Stimulated activated CD8-positive, alpha-beta memory T cell treated with anti-CD3 and anti-CD28 coated beads, Interleukin-12 subunit alpha, Interleukin-12 subunit beta, amount 100 ng/mL, for 24 hours (primary cell): ENCODE data around the gene ZNF215.
"Not testable (repeated sequence)": the region's sequence is repeated elsewhere in the genome, so short reads cannot be mapped to it uniquely, and the experiment has no call there.

Source experiments
- DNase-seq: peaks from one replicate; pipeline ENCODE4 v3.0.0-alpha.2; 2020; ENCODE audit errors: extremely low read depth

Gene ZNF215

GRCh38 chr11:6926208-6927029 lies at the start of gene ZNF215:
ZNF215 (plus strand) TSS chr11:6926426; CDS start chr11:6932273, 5,847 bp downstream.
- DNase-seq: no peak

GRCh38 chr11:6876914-6877313 lies 49.3 kb upstream of the ZNF215 start:
- DNase-seq: no peak

DNA sequence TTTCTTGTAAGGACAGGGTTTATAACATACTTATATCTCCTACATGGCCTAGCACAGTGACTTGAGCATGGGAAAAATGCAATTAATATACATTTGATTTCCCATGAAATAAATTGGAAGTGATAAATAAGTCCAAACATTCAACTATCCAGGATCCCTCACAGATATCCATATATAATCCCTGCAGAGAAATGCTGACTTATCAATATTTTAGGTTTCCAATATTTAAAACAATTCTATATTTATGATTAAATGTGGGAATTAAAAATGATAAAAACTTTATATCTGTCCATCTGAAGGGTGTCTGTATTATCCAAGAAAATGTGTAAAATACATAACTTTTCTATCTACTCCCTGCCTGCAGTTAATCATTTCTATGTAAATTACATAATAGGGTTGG lies 43.5 kb upstream of the ZNF215 start:
- no peak for DNase-seq

GRCh38 chr11:6887711-6888110 lies 38.5 kb upstream of the ZNF215 start:
- DNase-seq: not testable (repeated sequence)

- DNase-seq: no peak
These were observed 37.4 kb upstream of the ZNF215 start for GRCh38 chr11:6888830-6889229.

DNA sequence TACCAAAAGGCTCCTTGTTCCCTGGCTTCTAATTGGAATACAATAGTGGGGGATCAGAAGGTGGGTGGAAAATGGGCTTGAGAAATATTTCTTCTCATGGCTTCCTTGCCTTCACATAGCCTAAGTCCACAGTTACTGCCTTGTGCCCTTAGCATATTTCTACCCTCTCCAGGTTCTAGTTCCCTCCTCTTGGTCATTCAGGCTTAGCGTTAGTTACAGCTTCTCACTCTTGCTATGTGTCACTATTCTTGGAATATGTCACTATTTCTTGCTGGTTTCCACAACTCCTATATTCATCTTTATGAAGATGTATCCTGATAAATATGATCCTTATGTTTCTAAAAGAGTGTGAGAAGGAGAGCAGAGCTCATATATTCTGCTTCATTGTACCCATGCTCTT lies 36.4 kb upstream of the ZNF215 start:
- no peak for DNase-seq

DNA sequence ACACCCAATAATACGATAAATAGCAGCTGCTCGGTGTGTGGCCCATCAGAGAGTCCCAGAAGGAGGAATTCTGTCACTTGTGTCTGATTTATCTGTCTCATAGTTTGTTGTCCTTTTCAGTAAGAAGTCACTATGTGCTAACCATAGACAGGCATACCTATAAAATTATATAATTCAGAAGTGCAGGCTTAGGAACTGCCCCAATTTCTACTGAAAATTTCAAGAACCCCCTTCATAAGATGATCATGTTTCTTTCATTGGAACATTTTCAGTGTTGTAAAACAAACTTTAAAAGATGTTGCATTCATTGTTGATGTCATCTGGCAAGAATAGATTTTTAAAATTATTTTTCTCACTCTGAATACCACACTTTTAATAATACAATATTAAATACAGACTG lies 33.8 kb upstream of the ZNF215 start, which contains the start of gene OR2D2:
Gene OR2D2 (minus strand): TSS at position 101 of the 400 bp plus-strand sequence. CDS start 0 bp downstream, at position 101.
- no peak for DNase-seq

DNA sequence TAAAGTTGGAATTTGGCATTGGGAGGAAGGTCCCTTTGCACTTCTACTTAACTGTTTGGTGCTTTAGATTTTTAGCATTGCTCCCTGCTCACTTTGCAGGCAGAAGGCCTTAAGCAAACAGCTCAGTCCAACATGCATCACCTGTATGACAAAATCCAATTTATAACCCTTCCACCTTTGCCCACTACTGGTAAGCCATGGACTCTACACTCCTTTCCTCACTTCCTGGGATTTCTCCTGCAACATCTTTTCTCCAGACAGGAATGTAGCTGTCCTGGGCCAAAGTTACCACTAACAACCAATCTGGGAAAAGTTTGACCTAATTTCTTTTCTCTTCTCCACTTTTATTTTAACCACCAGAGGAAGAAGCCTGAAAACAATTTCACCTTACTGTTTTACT lies 32.1 kb upstream of the ZNF215 start:
- DNase-seq: no peak

DNA sequence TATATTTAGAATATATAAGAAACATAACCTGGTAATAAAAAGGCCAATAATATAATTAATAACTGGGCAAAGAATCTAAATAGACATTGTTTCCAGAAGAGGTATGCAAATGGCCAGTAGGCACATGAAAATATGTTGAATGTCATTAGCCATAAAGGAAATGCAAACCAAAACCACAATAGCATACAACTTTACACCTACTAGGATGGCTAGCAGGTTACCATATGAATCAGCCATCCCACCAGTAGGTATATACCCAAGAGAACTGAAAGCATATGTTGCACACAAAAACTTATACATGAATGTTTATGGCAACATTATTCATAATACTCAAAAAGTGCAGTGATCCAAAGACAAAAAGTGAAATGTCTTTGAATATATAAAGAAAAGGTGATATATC lies 31.2 kb upstream of the ZNF215 start:
- no peak for DNase-seq

GRCh38 chr11:6898911-6899310 lies 27.3 kb upstream of the ZNF215 start:
- DNase-seq: no peak

GRCh38 chr11:6900327-6900999 lies 25.8 kb upstream of the ZNF215 start:
- DNase-seq: no peak

GRCh38 chr11:6904804-6905203 lies 21.4 kb upstream of the ZNF215 start:
- not testable (repeated sequence) for DNase-seq

DNA sequence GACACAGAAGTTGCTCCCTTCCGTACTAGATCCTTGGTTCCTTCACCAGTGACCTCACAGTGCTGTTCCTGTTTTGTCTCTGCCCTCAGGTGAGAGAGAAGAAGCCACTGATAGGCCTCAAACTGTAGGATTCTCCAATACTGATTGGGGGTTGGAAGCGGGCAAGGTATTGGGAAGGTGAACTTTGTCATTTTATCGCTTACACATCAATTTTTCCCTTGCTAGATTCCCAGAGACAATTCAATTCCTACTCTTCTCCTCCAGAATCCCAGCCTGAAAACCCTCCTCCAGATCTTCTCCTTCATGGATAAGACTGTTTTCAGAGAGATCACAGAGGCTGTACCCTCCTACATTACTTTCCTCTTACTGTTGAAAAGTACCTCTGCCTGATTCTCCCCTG lies 14.8 kb upstream of the ZNF215 start:
- no peak for DNase-seq

DNA sequence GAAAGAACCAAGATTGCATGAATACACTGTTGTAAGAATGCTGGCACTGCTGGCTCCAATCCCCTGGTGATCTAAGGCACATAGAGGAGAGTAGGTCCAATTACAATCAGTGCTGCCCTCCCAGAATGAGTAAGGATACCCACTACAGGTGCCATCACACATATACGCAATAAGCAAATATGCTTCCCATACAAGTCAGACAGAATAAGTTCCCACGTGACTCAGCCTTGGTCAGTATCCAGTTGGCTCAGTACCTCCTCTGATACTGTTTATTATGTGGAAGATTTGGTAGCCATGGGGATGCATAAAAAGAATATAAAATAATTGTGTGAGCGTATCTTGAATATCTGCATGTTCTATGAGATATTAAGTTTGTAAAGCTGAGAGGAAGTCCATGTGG lies 14.3 kb upstream of the ZNF215 start:
- DNase-seq: no peak

DNA sequence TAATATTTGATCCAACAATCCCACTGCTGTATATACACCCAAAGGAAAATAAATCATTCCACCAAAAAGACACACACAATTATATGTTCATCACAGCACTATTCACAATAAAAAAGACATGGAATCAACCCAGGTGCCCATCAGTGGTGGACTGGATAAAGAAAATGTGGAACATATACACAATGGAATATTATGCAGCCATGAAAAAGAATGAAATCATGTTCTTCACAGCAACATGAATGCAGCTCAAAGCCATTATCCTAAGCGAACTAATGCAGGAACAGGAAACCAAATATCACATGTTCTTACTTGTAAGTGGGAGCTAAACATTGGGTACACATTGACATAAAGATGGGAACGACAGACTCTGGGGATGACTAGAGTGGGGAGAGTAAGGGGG lies 6.5 kb upstream of the ZNF215 start:
- DNase-seq: no peak

DNA sequence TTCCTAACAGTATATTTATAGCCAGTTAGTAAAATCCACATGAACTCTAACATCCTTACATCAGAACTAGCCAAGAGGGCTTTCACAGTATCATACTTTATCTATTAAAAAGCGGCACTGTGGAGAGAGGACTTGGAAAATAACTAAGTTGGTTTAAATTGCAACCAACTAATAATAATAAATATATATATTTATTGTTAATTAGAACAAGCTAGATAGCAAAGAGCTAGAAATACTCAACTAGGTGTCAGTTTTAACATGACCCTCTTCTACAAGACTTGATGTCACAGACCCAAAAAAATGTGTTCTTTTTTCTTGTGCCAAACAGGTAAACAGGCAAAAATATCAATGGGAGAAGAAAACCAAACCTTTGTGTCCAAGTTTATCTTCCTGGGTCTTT lies 5.5 kb upstream of the ZNF215 start, which contains the start of gene OR2D3:
Gene OR2D3 (plus strand): TSS at position 301 of the 400 bp plus-strand sequence. CDS start 0 bp downstream, at position 301.
- no peak for DNase-seq

DNA sequence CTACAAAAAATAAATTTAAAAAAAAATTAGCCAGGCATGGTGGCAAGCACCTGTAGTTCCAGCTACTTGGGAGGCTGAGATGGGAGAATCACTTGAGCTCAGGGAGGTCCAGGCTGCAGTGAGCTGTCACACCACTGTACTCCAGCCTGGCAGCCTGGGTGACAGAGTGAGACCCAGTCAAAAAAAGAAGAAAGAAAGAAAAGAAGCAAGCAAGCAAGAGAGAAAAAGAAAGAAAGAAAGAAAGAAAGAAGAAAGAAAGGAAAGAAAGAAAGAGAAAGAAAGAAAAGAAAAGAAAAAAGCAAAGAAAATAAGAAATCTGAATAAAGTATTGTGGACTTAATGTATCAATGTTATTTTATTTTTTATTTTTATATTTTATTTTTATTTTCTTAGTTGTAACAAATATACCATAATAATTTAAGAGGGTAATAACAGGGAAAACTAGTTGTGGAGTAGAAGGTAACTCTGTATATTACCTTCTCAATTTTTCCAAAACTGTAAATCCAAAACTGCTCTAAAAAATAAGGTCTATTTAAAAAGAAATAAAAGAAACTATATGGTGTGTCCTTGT lies 1.1 kb upstream of the ZNF215 start:
- no peak for DNase-seq

- DNase-seq: no peak
These were observed 504 bp upstream of the ZNF215 start for GRCh38 chr11:6925636-6926207.

DNA sequence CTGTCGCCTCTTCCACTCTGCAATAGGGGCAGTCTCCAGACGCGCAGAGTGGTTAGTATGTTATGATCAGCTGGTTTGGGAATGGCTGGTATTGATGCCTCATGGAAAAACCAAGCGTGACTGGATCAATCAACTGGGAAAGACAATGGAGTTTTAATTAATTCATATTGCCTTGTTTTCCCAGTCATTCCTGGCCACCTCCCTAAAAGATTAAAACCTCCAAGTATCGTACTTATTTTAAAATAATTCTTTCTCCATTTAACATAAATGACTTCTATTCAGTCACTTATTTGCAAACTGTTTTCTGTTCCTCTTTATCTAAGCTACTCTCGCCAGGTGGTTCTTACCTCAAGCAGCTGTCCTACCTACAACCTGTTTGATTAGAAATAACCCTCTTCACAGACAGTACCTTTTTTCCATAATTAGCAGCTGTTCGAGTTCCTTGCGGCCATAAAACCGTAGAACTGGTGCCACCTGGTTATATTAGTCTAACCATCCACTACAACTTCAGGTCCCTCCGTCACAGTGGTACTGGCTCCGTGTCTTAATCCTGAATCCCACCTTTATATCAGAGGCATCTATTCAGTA lies 898 bp downstream of the ZNF215 start:
- DNase-seq: no peak

DNA sequence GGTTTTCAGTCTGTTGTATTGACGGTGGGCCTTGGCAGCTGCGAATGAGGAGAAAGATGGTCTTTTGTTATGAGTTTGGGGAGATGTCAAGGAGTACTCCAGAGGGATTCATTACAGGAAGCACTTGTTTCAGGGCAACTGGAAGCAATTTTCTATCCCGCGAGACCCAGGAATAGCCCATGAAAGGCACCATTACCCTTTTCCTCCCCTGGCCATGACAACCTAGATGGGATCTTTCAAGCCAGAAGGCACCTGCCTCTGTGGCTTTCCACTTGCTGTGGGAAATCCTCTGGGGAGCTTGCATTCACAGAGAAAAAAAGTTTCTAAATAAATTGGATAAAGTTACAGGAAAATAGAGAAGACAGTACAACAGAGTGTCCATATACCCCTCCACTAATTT lies 2.7 kb downstream of the ZNF215 start:
- no peak for DNase-seq

DNA sequence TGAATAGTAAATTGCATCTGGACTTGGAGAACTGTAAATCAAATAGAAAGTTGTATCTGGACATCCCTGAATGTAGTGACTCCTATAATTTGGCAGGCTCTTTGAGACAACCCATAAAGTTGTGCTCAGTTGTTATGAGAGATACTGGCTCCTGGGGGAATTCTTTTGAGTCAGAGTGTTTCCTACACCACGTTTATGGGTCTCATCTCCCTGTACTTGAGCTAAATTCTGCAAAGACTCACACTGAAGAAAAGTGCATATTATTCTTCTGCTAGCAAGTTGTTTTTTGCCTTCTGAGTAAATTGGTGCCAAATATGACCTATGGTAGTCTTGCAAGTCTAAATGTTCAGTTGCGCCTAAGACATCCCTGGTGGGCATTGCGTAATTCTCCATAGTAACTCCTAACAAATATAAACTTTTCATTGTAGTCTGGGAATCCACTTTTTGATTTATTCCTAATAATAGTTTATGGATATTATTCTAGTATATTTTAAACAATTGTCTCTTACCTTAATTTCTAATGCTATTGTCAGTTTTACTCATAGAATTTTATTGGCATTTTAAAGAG lies 5.0 kb downstream of the ZNF215 start:
- no peak for DNase-seq

GRCh38 chr11:6932145-6932544 lies 5.9 kb downstream of the ZNF215 start:
- no peak for DNase-seq
